Ectodermal cell (in vitro differentiated cells): ENCODE measurements around the gene ANXA4.
"Not testable (repeated sequence)": the region's sequence is repeated elsewhere in the genome, so short reads cannot be mapped to it uniquely, and the experiment has no call there.

Experiments used
- H3K27ac ChIP-seq: 2 replicates; pipeline ENCODE4 v1.7.0; 2013; ENCODE audit warnings: mild to moderate bottlenecking, low read depth, low read length; ENCODE audit not compliant: insufficient read depth, poor library complexity, severe bottlenecking
- H3K27me3 ChIP-seq: 2 replicates; pipeline ENCODE4 v1.7.0; 2013; ENCODE audit warnings: mild to moderate bottlenecking, low read length; ENCODE audit not compliant: insufficient read depth, control insufficient read depth, poor library complexity, severe bottlenecking
- H3K36me3 ChIP-seq: one replicate; pipeline ENCODE4 v1.7.0; 2013; ENCODE audit warnings: low read length; ENCODE audit not compliant: control insufficient read depth, insufficient read depth
- H3K4me1 ChIP-seq: one replicate; pipeline ENCODE4 v1.7.0; 2013; ENCODE audit warnings: low read length; ENCODE audit not compliant: control insufficient read depth, insufficient read depth
- H3K4me3 ChIP-seq: 2 replicates; pipeline ENCODE4 v1.7.0; 2013; ENCODE audit warnings: low read depth, low read length, control low read depth; ENCODE audit not compliant: insufficient read depth
- H3K9me3 ChIP-seq: 2 replicates; pipeline ENCODE4 v1.7.0; 2013; ENCODE audit warnings: mild to moderate bottlenecking, low read length, moderate library complexity; ENCODE audit not compliant: control insufficient read depth
- WGBS, 2 experiments: methylation state at CpG; one replicate each; pipeline ENCODE4 v1.1.7; 2013; ENCODE audit warnings: missing lambda C conversion rate in 2 of 2; 5-methylcytosine and 5-hydroxymethylcytosine counted together

Gene ANXA4

DNA sequence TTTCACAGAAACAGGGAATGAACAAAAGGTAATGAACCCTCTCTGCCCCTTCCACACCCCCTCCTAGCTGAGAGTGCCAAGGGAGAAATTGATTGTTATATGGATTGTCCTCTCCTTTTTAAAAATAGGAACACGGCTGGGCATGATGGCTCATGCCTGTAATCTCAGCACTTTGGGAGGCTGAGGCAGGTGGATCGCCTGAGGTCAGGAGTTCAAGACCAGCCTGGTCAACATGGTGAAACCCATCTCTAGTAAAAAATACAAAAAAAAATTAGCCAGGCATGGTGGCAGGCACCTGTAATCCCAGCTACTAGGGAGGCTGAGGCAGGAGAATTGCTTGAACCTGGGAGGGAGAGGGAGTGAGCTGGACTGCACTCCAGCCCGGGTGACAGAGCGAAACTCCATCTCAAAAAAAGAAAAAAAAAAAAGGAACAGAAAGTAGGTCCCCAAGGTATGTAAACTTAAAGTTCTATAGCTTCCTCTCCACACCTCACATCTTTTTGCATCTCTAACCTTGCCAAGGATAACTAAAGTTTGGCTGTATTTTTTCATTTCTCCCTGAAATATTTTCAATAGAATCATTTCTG, 60.9 kb downstream of the ANXA4 start:
- H3K27ac ChIP-seq, H3K36me3 ChIP-seq, H3K9me3 ChIP-seq, H3K4me3 ChIP-seq, H3K27me3 ChIP-seq: not testable (repeated sequence)
- WGBS, 2 experiments, result 85 to 96% methylated on average over 4 of the region's 4 CpGs
- peaks cover 14% of the 10 kb centered on the region for H3K4me1 ChIP-seq

DNA sequence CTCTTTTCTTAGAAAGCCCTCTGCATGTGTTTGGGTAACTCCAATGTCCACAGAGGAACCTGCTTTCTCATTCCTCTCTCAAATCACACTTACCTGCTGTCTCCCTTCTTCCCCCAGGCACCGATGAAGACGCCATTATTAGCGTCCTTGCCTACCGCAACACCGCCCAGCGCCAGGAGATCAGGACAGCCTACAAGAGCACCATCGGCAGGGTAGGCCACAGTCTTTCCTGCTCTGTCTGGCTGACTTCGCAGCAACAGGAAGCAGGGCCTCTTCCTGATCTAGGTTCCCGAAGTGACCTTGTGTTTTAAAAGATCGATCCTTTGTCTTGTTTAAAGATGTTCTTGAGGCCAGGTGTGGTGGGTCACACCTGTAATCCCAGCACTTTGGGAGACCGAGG, 62.5 kb downstream of the ANXA4 start:
- no peaks in the 10 kb centered on the region for H3K27me3 ChIP-seq
- 84% methylated on average over 11 of the region's 11 CpGs for WGBS, 2 experiments
- no peak overlapping the region for H3K27ac ChIP-seq
- no peaks in the 10 kb centered on the region for H3K36me3 ChIP-seq
- peaks cover 3% of the 10 kb centered on the region for H3K4me1 ChIP-seq
- no peak overlapping the region for H3K4me3 ChIP-seq
- H3K9me3 ChIP-seq, result no peaks in the 10 kb centered on the region

DNA sequence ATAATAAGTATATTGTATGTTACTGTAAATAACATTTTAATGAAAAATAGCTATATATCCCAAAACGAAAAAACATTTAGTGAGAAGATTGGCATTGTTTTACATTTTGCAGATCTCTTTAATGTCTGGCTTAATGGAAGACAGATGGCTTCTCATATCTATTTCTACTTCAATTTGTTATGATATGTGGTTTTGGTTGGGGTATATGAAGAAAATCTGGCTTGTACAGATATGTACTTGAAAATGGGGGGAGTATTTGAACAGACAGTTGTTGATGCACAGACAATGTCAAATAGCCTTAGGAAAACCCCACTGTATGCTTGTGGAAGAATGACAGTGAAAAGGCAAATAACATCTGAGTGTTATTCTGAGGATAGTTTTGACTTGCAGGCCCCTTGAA, 64.0 kb downstream of the ANXA4 start:
- no peaks in the 10 kb centered on the region for H3K27me3 ChIP-seq
- 100% methylated on average over 1 of the region's 1 CpG; no CpG with 5 or more reads in 1 of the 2 experiments for WGBS, 2 experiments

DNA sequence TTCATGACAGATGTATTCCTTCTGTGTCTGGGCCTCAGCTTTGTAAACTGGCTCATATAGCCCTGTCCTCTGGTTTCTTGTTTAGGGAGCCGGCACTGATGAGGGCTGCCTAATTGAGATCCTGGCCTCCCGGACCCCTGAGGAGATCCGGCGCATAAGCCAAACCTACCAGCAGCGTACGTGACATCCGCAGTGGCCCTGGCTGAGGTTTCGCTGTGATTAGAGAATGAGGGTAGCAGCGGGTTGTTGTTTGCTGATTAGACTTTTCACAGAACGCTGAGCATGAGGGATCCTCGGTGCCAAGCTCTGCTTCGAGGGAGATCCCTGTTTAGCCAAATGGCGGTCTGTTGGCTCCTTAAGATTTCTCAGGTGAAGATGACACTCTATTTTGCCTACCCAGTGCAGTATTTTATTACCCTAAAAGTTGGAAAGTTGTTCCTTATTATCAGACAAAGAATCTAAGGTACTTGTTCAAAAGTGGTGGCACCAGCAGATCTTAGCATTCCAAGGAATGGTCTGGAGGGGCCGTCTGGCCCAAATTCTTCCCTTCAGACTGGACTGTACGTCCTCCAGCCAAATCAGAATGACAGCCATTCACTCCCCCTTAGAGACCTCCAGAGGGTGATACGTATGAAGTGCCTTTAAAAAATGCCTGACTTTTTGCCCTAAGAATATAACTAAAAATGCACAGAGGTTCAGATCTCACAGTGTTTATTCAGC, 66.0 kb downstream of the ANXA4 start:
- 92 to 93% methylated on average over 16 of the region's 16 CpGs for WGBS, 2 experiments
- H3K4me1 ChIP-seq, result no peaks in the 10 kb centered on the region
- no peak overlapping the region for H3K27ac ChIP-seq
- no peak overlapping the region for H3K4me3 ChIP-seq
- H3K36me3 ChIP-seq, result no peaks in the 10 kb centered on the region
- H3K9me3 ChIP-seq, result no peaks in the 10 kb centered on the region
- H3K27me3 ChIP-seq, result no peaks in the 10 kb centered on the region

More for the DNA sequence above, 64.0 kb downstream of the ANXA4 start:
- Histone ChIP-seq H3K36me3 (no peaks in the 10 kb centered on the region), H3K9me3 (no peaks in the 10 kb centered on the region), H3K27ac (no peak overlapping the region), H3K4me1 (peaks cover 3% of the 10 kb centered on the region), H3K4me3 (no peak overlapping the region)

DNA sequence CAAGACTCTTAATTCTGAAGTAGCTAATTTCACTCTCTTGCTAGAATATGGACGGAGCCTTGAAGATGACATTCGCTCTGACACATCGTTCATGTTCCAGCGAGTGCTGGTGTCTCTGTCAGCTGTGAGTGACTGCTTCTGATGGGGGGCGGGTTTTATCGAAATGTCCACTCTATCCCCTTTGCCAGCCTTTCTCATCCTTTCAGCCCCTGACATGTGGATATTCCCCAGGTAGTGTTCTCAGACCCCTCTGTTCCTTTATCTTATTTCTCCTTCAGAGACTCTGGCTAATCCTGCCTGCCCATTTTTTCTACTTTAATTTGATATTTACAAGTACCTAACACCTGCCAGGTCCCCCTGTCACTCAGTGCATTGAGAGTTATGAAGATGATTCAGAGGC, 68.6 kb downstream of the ANXA4 start:
- Histone ChIP-seq H3K4me1 (no peaks in the 10 kb centered on the region), H3K9me3 (no peaks in the 10 kb centered on the region), H3K27me3 (no peaks in the 10 kb centered on the region), H3K27ac (no peak overlapping the region), H3K36me3 (no peaks in the 10 kb centered on the region), H3K4me3 (no peak overlapping the region)
- WGBS, 2 experiments, result 95 to 96% methylated on average over 6 of the region's 6 CpGs

DNA sequence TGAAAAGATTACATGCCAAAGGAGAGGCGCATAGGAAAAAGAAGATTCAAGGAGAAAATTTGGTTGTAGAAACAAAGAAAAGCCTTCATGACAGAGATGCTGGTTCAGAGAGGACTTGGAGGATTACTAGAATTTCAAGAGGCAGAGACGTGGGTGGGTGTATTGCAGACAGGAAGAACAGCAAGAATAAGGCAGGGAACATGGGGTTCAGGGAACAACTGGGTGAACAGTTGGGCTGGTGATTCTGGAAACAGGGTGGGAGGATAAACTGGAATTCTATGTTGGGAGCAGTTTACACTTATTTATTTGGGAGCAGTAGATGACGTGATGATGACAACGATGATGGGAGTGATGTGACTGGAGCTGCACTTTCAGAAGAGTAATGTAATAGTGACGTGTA, 69.1 kb downstream of the ANXA4 start:
- Histone ChIP-seq H3K4me3 (no peak overlapping the region), H3K27me3 (no peaks in the 10 kb centered on the region), H3K36me3 (no peaks in the 10 kb centered on the region), H3K4me1 (no peaks in the 10 kb centered on the region), H3K9me3 (no peaks in the 10 kb centered on the region), H3K27ac (no peak overlapping the region)
- 93% methylated on average over 5 of the region's 5 CpGs for WGBS, 2 experiments

DNA sequence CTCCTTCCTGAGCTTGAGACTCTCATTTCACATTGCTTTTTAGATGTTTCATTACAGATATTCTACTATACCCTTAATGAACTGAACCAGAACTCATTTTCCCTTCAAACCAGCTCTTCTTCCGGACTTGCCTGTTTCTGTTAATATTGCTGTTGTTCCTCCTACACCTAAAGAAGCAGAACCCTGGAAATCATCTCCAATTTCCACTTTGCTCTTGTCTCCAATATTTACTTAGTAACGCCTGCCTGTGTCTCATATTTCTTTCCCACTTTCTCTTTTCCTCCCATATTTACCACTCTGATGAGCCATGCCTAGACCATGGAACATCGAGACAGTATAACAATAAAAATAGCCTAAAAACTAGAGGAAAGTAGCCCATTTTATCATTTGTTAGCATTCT, 69.7 kb downstream of the ANXA4 start:
- no peak overlapping the region for H3K4me3 ChIP-seq
- H3K4me1 ChIP-seq, result no peaks in the 10 kb centered on the region
- WGBS, 2 experiments, result 94% methylated on average over 3 of the region's 3 CpGs
- no peaks in the 10 kb centered on the region for H3K36me3 ChIP-seq
- H3K27ac ChIP-seq, result no peak overlapping the region
- no peaks in the 10 kb centered on the region for H3K27me3 ChIP-seq
- H3K9me3 ChIP-seq, result no peaks in the 10 kb centered on the region

DNA sequence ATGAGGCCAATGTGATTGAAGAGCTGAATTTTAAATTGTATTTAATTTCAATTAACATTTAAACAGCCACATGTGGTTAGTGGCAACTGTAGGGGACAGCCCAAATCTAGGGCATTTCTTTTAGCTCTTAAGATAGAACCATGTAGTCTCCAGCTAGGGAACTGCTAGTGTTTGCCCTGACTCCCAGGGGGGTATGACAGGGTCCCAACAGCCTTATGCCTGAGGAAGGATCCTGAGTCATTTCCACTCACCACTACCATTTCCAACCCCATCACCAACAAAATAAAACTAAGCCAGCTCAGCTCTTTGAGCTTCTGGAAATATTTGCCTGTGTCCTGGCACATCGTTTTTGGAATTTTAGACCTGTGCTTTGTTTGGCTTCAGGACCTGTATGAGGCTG, 73.8 kb downstream of the ANXA4 start:
- Histone ChIP-seq H3K9me3 (no peaks in the 10 kb centered on the region), H3K27ac (no peak overlapping the region), H3K4me3 (no peak overlapping the region), H3K36me3 (no peaks in the 10 kb centered on the region), H3K4me1 (no peaks in the 10 kb centered on the region), H3K27me3 (no peaks in the 10 kb centered on the region)
- WGBS, 2 experiments, result 83 to 84% methylated on average over 1 of the region's 1 CpG

DNA sequence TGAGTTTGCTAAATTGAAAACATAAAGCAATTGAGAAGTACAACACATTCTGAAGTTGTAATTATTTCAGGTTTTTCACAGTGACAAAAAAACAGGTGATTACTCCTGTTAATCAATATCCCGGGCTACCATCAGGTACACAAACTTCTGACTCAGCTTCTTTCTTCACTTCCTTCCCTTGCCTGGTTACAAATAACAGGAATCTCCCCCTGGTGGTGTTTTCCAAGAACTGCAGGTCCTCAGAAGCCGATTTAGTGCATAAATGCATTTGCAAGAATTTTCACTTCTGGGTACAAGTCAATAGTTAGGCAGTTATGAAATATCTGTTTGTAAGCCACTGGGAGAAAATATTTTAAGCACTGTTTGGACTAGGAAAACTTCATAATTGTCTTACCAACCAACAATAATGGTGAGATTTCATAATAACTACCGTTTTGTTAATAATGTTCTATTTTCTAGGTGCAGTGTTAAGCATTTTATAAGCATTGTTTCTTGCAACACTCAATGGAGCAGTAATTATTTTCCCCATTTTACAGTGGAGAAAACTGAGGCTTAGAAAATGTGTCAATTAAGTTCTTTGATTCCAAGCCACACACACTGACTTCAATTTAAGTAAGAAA, 75.1 kb downstream of the ANXA4 start:
- Histone ChIP-seq H3K27me3 (no peaks in the 10 kb centered on the region), H3K4me1 (no peaks in the 10 kb centered on the region), H3K4me3 (no peak overlapping the region), H3K36me3 (no peaks in the 10 kb centered on the region), H3K27ac (no peak overlapping the region), H3K9me3 (no peaks in the 10 kb centered on the region)
- 15 to 50% methylated on average over 2 to 3 of the region's 3 CpGs for WGBS, 2 experiments

DNA sequence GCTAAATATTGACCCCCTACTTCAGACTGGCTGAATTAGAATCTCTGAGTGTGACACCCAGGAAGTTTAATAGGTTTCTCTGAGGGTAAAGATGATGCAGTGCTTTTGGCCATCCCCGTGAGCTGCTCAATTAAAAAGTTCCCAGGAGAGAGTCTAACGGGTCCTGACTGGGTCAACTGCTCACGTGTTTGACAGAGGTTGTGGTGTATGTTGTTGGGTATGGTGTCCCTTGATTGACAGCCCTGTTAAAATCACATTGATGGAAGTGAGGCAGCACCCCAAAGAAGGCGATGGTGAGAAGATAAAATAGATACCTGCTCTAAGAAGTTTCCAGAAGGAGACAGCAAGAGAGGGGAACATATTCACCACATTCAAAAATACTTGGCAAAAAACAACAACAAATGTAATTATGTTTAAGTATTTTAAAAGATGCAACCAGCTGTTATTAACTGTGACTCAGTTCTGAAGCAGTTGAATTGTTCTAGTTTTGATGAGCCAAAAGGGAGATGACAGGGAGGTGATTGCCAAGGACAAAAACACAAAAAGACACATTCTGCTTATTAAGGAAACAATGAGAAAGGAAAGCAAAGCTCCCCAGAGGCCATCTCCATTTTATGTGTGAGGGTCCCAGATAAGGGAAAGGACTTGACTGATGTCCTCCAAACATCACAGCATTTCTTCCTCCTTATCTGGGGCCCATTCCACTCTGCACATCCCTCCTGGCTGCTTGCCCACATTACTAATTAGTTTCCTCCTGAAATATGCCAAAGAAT, 76.0 kb downstream of the ANXA4 start:
- Histone ChIP-seq H3K36me3 (no peaks in the 10 kb centered on the region), H3K27me3 (no peaks in the 10 kb centered on the region), H3K4me1 (no peaks in the 10 kb centered on the region), H3K4me3 (no peak overlapping the region), H3K27ac (no peak overlapping the region), H3K9me3 (no peaks in the 10 kb centered on the region)
- 86 to 89% methylated on average over 4 of the region's 4 CpGs for WGBS, 2 experiments
